Esophagus (tissue), 2 donors: ENCODE results near the gene RAB3A. TPM values are rescaled to one million over a fixed set of nuclear protein-coding genes. Genes with fewer than 3 reads are reported as not detected.
"Not testable (repeated sequence)": the region's sequence is repeated elsewhere in the genome, so short reads cannot be mapped to it uniquely, and the experiment has no call there.

Experiments
- H3K27ac ChIP-seq, 2 donors: one replicate each; pipeline ENCODE4 v1.5.1; 2013; ENCODE audit warnings: low read depth in 2 of 2, mild to moderate bottlenecking in 2 of 2, inconsistent platforms in 1 of 2, low read length in 1 of 2, moderate library complexity in 1 of 2
- H3K27me3 ChIP-seq, 2 donors: one replicate each; pipeline ENCODE4 v1.6.1; 2013; ENCODE audit warnings: low read length in 2 of 2, control low read depth in 1 of 2, mild to moderate bottlenecking in 1 of 2; ENCODE audit not compliant: insufficient read depth in 2 of 2, control insufficient read depth in 1 of 2
- H3K36me3 ChIP-seq, 2 donors: one replicate each; pipeline ENCODE4 v1.6.1; 2013; ENCODE audit warnings: low read length in 1 of 2; ENCODE audit not compliant: control insufficient read depth in 2 of 2, insufficient read depth in 2 of 2
- H3K4me1 ChIP-seq, 2 donors: one replicate each; pipeline ENCODE4 v1.6.1; 2013; ENCODE audit warnings: low read length in 1 of 2; ENCODE audit not compliant: control insufficient read depth in 2 of 2, insufficient read depth in 2 of 2
- H3K4me3 ChIP-seq, 2 donors: one replicate each; pipeline ENCODE4 v1.5.1; 2013; ENCODE audit warnings: low read length in 2 of 2, mild to moderate bottlenecking in 2 of 2, low read depth in 1 of 2, moderate library complexity in 1 of 2
- H3K9me3 ChIP-seq, 2 donors: one replicate each; pipeline ENCODE4 v1.6.1; 2013; ENCODE audit warnings: mild to moderate bottlenecking in 2 of 2, low read depth in 1 of 2, low read length in 1 of 2, moderate library complexity in 1 of 2; ENCODE audit not compliant: control insufficient read depth in 2 of 2, insufficient read depth in 1 of 2
- WGBS, 2 donors: extraction: QIAGEN DNeasy Blood & Tissue Kit; methylation state at CpG; one replicate each; pipeline ENCODE4 v1.1.7; 2013; 5-methylcytosine and 5-hydroxymethylcytosine counted together
- polyA plus RNA-seq, 2 donors: library from polyadenylated mRNA; stranded (reverse); fragments of 200-250 nt; gene quantifications; one replicate each; pipeline ENCODE4 v1.2.3, GENCODE V29; 2013
- donor health status: healthy with polysubstance abuse.
- donor health status: Bipolar disorder and iron deficiency.

The RAB3A gene
- polyA plus RNA-seq, 2 donors, result 0.81 to 1.1 TPM

DNA sequence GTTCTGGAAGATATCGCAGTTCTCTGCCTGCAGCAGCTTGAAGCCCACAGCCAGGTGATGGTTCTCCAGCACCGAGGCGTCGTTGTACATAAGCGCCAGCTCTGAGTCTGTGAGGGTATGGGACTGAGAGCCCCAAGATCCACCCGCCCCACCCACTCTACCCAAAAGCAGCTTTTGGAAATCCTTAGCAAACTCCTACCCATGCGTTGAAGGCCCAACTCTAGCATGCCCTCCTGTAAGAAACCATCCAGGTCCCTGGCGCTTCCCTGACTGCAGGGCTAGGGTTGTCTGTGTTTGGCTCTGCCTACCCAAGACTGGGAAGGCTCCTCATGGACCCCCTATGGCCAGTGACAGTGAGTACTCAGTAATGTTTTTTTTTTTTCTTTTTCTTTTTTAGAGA is 12.9 kb upstream of the RAB3A start:
- WGBS, 2 donors, result 93% methylated on average over 8 of the region's 8 CpGs
- H3K4me1 ChIP-seq, result no peaks in the 10 kb centered on the region

DNA sequence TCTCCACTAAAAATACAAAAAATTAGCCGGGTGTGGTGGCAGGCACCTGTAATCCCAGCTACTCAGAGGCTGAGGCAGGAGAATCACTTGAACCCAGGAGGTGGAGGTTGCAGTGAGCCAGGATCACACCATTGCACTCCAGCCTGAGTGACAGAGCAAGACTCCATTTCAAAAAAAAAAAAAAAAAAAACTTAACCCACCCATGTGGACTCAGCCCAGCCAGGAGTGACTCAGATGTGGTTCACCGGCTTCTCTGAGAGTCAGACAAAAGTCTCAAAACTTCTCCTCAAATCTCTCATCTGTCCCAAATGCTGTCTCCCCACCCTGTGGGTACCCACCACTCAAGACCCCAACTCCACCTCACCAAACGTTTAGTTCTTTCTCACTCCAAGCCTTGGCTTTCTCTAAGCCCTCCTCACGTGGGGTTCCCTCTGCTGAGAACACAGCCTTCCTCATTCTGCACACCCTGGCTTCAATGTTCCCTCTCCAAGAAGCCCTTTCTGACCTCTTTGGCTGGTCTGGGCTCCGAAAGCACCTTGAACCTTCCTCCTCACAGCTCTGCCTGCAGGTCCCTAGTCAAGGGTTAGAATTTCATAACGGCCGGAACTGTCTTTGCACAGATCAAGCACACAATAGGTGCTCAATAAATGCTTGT is 11.1 kb upstream of the RAB3A start:
- Histone ChIP-seq H3K36me3 (no peaks in the 10 kb centered on the region), H3K4me3 (no peak overlapping the region), H3K4me1 (no peaks in the 10 kb centered on the region), H3K27ac (no peak overlapping the region), H3K27me3 (no peaks in the 10 kb centered on the region), H3K9me3 (no peaks in the 10 kb centered on the region)
- 53 to 59% methylated on average over 7 of the region's 7 CpGs for WGBS, 2 donors

More for the DNA sequence above, 12.9 kb upstream of the RAB3A start:
- no peaks in the 10 kb centered on the region for H3K27me3 ChIP-seq
- no peaks in the 10 kb centered on the region for H3K9me3 ChIP-seq
- no peaks in the 10 kb centered on the region for H3K36me3 ChIP-seq
- no peak overlapping the region for H3K4me3 ChIP-seq
- no peak overlapping the region for H3K27ac ChIP-seq

DNA sequence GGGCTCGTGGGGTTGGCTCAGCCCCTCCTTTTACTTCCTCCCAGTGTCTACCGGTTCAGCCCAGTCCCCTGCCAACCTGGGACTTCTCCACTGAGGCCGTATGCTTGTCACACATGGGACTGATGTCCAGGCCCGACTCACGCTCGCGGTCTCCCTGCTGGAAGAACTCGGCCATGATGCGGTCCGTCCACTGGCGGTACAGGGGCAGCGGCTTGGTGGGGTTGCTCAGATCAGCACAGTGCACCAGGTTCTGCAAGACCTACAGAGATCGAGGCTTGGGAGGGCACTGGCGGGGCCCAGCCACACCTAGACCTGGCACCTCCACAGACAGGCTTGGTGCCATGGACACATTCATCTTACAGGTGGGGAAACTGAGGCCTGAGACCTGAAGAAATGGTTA is 7.8 kb upstream of the RAB3A start:
- WGBS, 2 donors, result 77 to 78% methylated on average over 14 of the region's 14 CpGs
- H3K4me1 ChIP-seq, result no peaks in the 10 kb centered on the region
- H3K36me3 ChIP-seq, result no peaks in the 10 kb centered on the region
- no peak overlapping the region for H3K4me3 ChIP-seq
- no peaks in the 10 kb centered on the region for H3K9me3 ChIP-seq
- H3K27me3 ChIP-seq, result no peaks in the 10 kb centered on the region
- no peak overlapping the region for H3K27ac ChIP-seq

DNA sequence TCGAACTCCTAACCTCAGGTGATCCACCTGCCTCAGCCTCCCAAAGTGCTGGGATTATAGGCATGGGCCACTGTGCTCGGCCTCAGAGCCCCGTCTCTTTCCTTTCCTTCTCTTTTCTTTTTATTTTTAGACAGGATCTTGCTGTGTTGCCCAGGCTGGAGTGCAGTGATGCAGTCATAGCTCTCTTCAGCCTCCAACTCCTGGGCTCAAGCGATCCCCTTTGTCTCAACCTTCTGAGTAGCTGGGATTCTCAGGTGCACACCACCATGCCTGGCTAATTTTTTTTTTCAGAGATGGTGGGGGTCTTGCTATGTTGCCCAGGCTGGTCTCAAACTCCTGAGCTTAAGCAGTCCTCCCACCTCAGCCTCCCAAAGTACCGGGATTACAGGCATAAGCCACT is 6.1 kb upstream of the RAB3A start:
- H3K36me3 ChIP-seq, H3K4me3 ChIP-seq, H3K4me1 ChIP-seq, H3K27ac ChIP-seq, H3K27me3 ChIP-seq, H3K9me3 ChIP-seq: not testable (repeated sequence)
- whole genome bisulfite sequencing, 2 donors, result 84 to 86% methylated on average over 4 to 5 of the region's 5 CpGs

DNA sequence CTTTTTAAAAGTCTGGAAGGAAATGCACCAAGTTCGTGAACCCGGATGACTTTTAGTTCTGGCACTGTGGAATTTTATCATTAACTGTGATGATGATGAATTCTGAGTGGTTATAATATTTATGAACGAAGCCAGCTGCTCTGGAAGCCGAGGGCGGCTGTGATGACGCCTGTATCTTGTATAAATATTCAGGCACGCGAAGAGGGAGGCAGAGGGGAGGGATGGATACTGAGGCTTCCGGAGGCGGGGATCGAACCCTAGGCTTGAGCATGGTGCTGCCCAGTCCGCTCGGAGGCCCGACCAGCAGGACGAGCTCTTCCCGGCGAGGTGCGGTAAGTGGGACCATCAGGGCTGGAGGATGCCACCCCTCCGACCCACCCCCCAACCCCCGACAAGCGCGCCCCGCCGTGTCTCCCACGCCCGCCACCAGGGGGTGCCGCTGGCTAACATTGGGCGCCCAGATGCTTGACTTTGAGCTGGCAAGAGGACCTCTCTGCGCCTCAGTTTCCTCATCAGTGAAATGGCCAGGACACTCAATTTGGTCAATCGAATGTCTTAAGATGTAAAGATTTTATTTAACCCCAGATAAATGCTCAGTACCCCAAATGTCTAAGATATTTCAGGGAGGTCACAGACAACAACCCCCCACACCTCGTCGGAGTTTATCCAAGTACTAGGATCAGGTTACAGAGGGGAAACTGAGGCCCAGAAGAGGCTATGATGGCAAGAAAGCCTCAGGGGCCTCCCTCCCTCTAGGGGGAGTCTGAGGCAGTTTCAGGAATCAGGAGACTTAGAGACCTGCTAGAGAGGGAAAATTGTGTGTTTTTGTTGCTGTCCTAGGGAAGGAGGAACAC is 4.5 kb upstream of the RAB3A start:
- Histone ChIP-seq H3K4me3 (no peak overlapping the region), H3K4me1 (peaks cover 2 to 4% of the 10 kb centered on the region in 2 donors), H3K9me3 (no peaks in the 10 kb centered on the region), H3K36me3 (no peaks in the 10 kb centered on the region), H3K27ac (peak overlapping the region; percentile 6 to 15), H3K27me3 (no peaks in the 10 kb centered on the region)
- WGBS, 2 donors, result 16 to 20% methylated on average over 32 of the region's 32 CpGs

DNA sequence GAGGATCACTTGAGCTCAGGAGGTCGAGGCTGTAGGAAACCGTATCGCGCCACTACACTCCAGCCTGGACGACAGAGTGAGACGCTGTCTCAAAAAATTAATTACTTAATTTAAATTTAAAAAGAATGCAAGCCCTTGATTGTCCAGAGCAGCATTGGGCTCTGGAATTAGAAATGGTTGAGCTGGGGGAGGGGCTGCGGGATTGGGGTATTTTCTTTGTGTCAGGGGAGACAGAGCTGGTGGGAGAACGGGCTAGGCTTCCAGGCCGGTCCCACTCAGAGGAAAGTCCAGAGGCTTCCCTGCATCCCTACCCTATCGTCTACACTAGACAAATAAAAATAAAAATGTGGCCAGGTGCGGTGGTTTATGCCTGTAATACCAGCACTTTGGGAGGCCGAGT is 2.2 kb upstream of the RAB3A start:
- H3K4me3 ChIP-seq, result no peak overlapping the region
- peaks cover 0 to 4% of the 10 kb centered on the region in 2 donors for H3K36me3 ChIP-seq
- WGBS, 2 donors, result 84 to 88% methylated on average over 12 of the region's 12 CpGs
- no peaks in the 10 kb centered on the region for H3K27me3 ChIP-seq
- peaks cover 4 to 6% of the 10 kb centered on the region in 2 donors for H3K4me1 ChIP-seq
- no peaks in the 10 kb centered on the region for H3K9me3 ChIP-seq
- peak overlapping the region; percentile 82 to 95 for H3K27ac ChIP-seq

DNA sequence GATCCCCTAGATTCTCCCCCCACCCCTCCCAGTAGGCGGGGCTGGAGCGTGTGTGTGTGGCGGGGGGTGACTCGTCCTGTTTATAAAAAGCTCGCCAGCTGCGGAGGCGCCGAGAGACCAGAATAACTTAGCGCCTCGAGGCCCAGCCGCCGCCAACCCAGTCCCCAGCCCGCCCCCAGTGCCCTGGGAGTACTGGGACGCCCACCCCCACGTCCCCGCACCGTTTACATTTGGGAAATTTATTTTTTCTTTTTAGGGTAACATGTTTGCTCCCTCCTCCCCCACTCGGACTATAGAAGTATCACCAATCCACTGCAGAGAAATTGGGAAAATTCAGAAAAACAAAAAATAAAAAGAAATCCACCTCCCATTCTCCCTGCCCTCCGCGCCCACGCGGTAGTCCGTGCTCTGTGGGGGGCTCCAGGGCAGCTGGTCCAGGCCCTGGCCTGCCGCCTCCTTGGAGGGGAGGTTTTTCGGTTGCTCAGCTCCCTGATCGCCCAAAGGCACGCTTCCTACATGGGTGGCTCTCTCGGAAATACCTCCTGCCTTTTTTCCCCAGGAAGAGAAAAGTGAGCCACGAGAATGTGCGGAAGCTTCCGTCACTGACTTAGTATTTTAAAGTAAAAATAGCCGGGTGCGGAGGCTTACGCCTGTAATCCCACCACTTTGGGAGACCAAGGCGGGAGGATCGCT is 1.5 kb upstream of the RAB3A start:
- WGBS, 2 donors, result 16 to 25% methylated on average over 36 of the region's 36 CpGs
- H3K36me3 ChIP-seq, result peaks cover 0 to 4% of the 10 kb centered on the region in 2 donors
- H3K27ac ChIP-seq, result peak overlapping the region; percentile 82 to 95
- H3K27me3 ChIP-seq, result no peaks in the 10 kb centered on the region
- H3K9me3 ChIP-seq, result no peaks in the 10 kb centered on the region
- peaks cover 4 to 6% of the 10 kb centered on the region in 2 donors for H3K4me1 ChIP-seq
- H3K4me3 ChIP-seq, result peak overlapping the region; percentile 29 to 63

DNA sequence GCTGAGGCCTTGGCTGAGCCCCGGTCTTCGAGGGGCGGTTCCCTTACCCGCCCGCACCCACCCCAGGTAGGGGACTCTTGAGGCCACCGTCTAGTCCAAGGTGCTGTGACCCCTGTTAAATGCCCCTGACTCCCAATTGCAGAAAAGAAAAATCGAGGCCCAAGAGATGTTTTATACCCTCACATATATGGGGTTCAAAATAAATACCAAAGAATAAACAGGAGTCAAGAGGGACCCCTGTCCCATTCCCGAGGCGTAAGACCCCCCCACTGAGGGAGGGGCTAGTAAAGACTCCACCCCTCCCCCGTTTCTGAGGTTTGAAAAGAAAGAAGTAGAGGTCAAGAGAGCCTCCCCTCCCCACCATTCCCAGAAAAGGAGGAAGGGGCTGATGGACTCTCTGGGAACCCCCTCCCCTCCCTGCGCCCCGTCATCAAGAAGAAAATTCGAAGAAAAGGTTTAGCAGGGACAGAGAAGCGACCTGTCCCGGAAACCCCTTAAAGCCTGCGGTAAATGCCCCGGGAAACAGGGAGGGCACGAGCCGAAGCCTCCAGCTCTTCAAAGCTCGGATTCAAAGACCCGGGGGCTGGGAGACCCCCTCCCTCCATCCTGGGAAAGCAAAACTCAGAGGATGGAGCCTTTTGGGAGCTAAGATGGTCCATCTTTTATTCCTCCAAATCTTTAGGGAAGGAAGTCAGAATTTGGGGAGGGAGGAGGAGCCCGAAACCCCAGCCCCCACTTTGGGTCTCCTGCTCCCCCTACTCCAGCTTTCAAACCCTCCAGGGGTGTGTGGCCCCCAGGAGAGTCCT is 755 bp upstream of the RAB3A start:
- Histone ChIP-seq H3K4me1 (peaks cover 4 to 6% of the 10 kb centered on the region in 2 donors), H3K9me3 (no peaks in the 10 kb centered on the region), H3K36me3 (peaks cover 0 to 4% of the 10 kb centered on the region in 2 donors), H3K27me3 (no peaks in the 10 kb centered on the region), H3K4me3 (peak overlapping the region; percentile 29 to 63), H3K27ac (peak overlapping the region; percentile 82 to 95)
- 0 to 1% methylated on average over 21 to 22 of the region's 22 CpGs for WGBS, 2 donors

DNA sequence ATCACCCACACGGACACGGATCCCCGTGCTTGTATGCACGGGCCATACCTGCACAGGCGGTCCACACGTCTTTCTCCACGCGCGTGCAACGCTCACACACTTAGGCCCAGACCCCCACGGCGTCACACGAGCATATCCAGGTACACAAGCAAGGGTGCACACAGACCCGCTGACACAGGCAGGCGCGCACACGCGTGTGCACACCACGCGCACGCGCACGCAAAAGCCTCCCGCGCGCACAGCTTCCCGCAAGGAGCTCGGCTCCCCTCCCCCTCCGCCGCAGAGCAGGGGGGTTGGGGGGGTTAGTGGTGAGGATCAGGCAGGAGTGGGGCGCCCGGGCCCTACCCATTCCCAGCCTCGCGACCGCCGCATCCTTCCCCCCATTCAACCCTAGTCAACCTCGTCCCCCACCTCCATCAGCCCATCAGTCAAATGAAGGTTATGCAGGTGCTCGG is 407 bp downstream of the RAB3A start:
- H3K27me3 ChIP-seq, result no peaks in the 10 kb centered on the region
- H3K27ac ChIP-seq, result peak overlapping the region; percentile 50 to 85
- H3K4me1 ChIP-seq, result peaks cover 4 to 6% of the 10 kb centered on the region in 2 donors
- peaks cover 4 to 7% of the 10 kb centered on the region in 2 donors for H3K36me3 ChIP-seq
- H3K4me3 ChIP-seq, result peak overlapping the region; percentile 65 to 67
- H3K9me3 ChIP-seq, result no peaks in the 10 kb centered on the region
- 1% methylated on average over 32 to 38 of the region's 38 CpGs for WGBS, 2 donors
